HG03025 (cell line): Measurements from ENCODE around the gene SCARB1.

Experiments used
- ATAC-seq: cut with Tn5 transposase; IDR thresholded peaks from one replicate; pipeline ENCODE4 v1.9.1; 2021; ENCODE audit warnings: mild to moderate bottlenecking, moderate library complexity; ENCODE audit not compliant: unreplicated experiment, low FRiP score

The SCARB1 gene

GRCh38 chr12:124779161-124780141 lies 84.2 kb downstream of the SCARB1 start:
- ATAC-seq, result no peak

GRCh38 chr12:124778411-124778810 lies 85.3 kb downstream of the SCARB1 start:
- no peak for ATAC-seq

GRCh38 chr12:124777399-124778372 lies 86.0 kb downstream of the SCARB1 start:
- no peak for ATAC-seq

- ATAC-seq, result no peak
These were observed 87.5 kb downstream of the SCARB1 start for GRCh38 chr12:124776125-124776513.

GRCh38 chr12:124774462-124775167 lies 89.0 kb downstream of the SCARB1 start:
- peak; percentile 52 for ATAC-seq

- peak; percentile 18 for ATAC-seq
These were observed 89.6 kb downstream of the SCARB1 start for GRCh38 chr12:124774054-124774461.

GRCh38 chr12:124772289-124773170 lies 91.1 kb downstream of the SCARB1 start:
- no peak for ATAC-seq

- ATAC-seq, result no peak
These were observed 92.0 kb downstream of the SCARB1 start for GRCh38 chr12:124771462-124772288.

- ATAC-seq, result no peak
These were observed 92.9 kb downstream of the SCARB1 start for GRCh38 chr12:124770728-124771127.

- no peak for ATAC-seq
These were observed 93.7 kb downstream of the SCARB1 start for GRCh38 chr12:124769881-124770512.

- ATAC-seq, result no peak
These were observed 94.5 kb downstream of the SCARB1 start for GRCh38 chr12:124769163-124769530.

GRCh38 chr12:124768452-124769162 lies 95.1 kb downstream of the SCARB1 start:
- ATAC-seq, result no peak

- no peak for ATAC-seq
These were observed 96.4 kb downstream of the SCARB1 start for GRCh38 chr12:124767066-124767821.

- no peak for ATAC-seq
These were observed 97.0 kb downstream of the SCARB1 start for GRCh38 chr12:124766727-124767065.

GRCh38 chr12:124765581-124766489 lies 97.8 kb downstream of the SCARB1 start:
- no peak for ATAC-seq
